ENCODE data around the gene HTR3B.

The HTR3B gene

GRCh38 chr11:113991170-113991569 is 86.6 kb downstream of the HTR3B start:
- no peak overlapping the region for H2BK12ac ChIP-seq (ENCODE audit: low read length)
- H3K36me3 ChIP-seq (replicated peaks in 1 of 2; ENCODE audit: control insufficient read depth in 2 of 2, insufficient read depth in 2 of 2, low read length in 2 of 2) = no peaks in the 10 kb centered on the region
- no peak overlapping the region for H4K91ac ChIP-seq (ENCODE audit: low read depth, low read length, poor library complexity)
- H3K79me1 ChIP-seq (ENCODE audit: low read depth, low read length) = no peaks in the 10 kb centered on the region
- no peak overlapping the region for H3K4me3 ChIP-seq (ENCODE audit: low read length in 2 of 2)
- peak; percentile 73 for DNase-seq (ENCODE audit: low spot score)
- no peak overlapping the region for H2AK5ac ChIP-seq (ENCODE audit: low read depth, low read length)
- H3K27me3 ChIP-seq (ENCODE audit: control insufficient read depth in 3 of 3, insufficient read depth in 3 of 3, low read depth in 1 of 3, low read length in 3 of 3) = peaks cover 0 to 11% (median 0%) of the 10 kb centered on the region in 3 experiments
- no peak overlapping the region for H2BK15ac ChIP-seq (ENCODE audit: low read length)
- H3K9me3 ChIP-seq (replicated peaks in 1 of 2; ENCODE audit: control insufficient read depth in 2 of 2, insufficient read depth in 1 of 2, low read depth in 1 of 2, low read length in 2 of 2) = no peaks in the 10 kb centered on the region
- H4K8ac ChIP-seq (ENCODE audit: low read depth, low read length) = no peak overlapping the region
- no CpG with 5 or more reads among the region's 4 CpGs for WGBS, 2 donors (ENCODE audit: extremely low coverage in 2 of 2, insufficient read length in 2 of 2, insufficient replicate concordance in 1 of 2)
- no peak overlapping the region for H2AFZ ChIP-seq (ENCODE audit: low read length)
- no peak overlapping the region for H3K9ac ChIP-seq (ENCODE audit: low read depth, low read length, poor library complexity)
- no peak overlapping the region for H3K4me2 ChIP-seq (ENCODE audit: insufficient read depth, low read length, poor library complexity, severe bottlenecking)
- H3K4ac ChIP-seq (ENCODE audit: low read length) = no peak overlapping the region
- H2BK120ac ChIP-seq (ENCODE audit: low read depth, low read length) = no peak overlapping the region
- H3K18ac ChIP-seq (ENCODE audit: low read length) = no peak overlapping the region
- no peak overlapping the region for H3K27ac ChIP-seq (replicated peaks; ENCODE audit: low read length)
- H3K4me1 ChIP-seq (ENCODE audit: control insufficient read depth in 2 of 2, insufficient read depth in 1 of 2, low read depth in 1 of 2, low read length in 2 of 2) = peaks cover 0 to 22% of the 10 kb centered on the region in 2 donors
- no peak overlapping the region for H3K23ac ChIP-seq (ENCODE audit: low read depth, low read length, poor library complexity)
- H2BK5ac ChIP-seq (ENCODE audit: low read length) = no peak overlapping the region
- no peak overlapping the region for H3K14ac ChIP-seq (ENCODE audit: low read length)

GRCh38 chr11:113991718-113992458 is 87.3 kb downstream of the HTR3B start:
- Histone ChIP-seq H3K36me3 (replicated peaks in 1 of 2; ENCODE audit: control insufficient read depth in 2 of 2, insufficient read depth in 2 of 2, low read length in 2 of 2) (no peaks in the 10 kb centered on the region), H3K14ac (ENCODE audit: low read length) (no peak overlapping the region), H2BK15ac (ENCODE audit: low read length) (no peak overlapping the region), H4K8ac (ENCODE audit: low read depth, low read length) (no peak overlapping the region), H2AFZ (ENCODE audit: low read length) (no peak overlapping the region), H3K27me3 (ENCODE audit: control insufficient read depth in 3 of 3, insufficient read depth in 3 of 3, low read depth in 1 of 3, low read length in 3 of 3) (peaks cover 0 to 6% (median 0%) of the 10 kb centered on the region in 3 experiments), H3K4me3 (ENCODE audit: low read length in 2 of 2) (no peak overlapping the region), H3K4ac (ENCODE audit: low read length) (no peak overlapping the region), H2BK12ac (ENCODE audit: low read length) (no peak overlapping the region), H4K91ac (ENCODE audit: low read depth, low read length, poor library complexity) (no peak overlapping the region), H2AK5ac (ENCODE audit: low read depth, low read length) (no peak overlapping the region), H3K4me2 (ENCODE audit: insufficient read depth, low read length, poor library complexity, severe bottlenecking) (no peak overlapping the region), H3K18ac (ENCODE audit: low read length) (no peak overlapping the region), H3K27ac (replicated peaks; ENCODE audit: low read length) (peak overlapping the region; percentile 4), H3K9ac (ENCODE audit: low read depth, low read length, poor library complexity) (no peak overlapping the region), H3K79me1 (ENCODE audit: low read depth, low read length) (no peaks in the 10 kb centered on the region), H2BK5ac (ENCODE audit: low read length) (no peak overlapping the region), H2BK120ac (ENCODE audit: low read depth, low read length) (no peak overlapping the region), H3K23ac (ENCODE audit: low read depth, low read length, poor library complexity) (no peak overlapping the region), H3K9me3 (replicated peaks in 1 of 2; ENCODE audit: control insufficient read depth in 2 of 2, insufficient read depth in 1 of 2, low read depth in 1 of 2, low read length in 2 of 2) (no peaks in the 10 kb centered on the region), H3K4me1 (ENCODE audit: control insufficient read depth in 2 of 2, insufficient read depth in 1 of 2, low read depth in 1 of 2, low read length in 2 of 2) (peaks cover 0 to 22% of the 10 kb centered on the region in 2 donors)
- DNase-seq (ENCODE audit: low spot score) = no peak
- WGBS, 2 donors (ENCODE audit: extremely low coverage in 2 of 2, insufficient read length in 2 of 2, insufficient replicate concordance in 1 of 2) = no CpG with 5 or more reads among the region's 7 CpGs

GRCh38 chr11:113992459-113993110 is 88.0 kb downstream of the HTR3B start:
- no peak overlapping the region for H3K14ac ChIP-seq (ENCODE audit: low read length)
- H3K9ac ChIP-seq (ENCODE audit: low read depth, low read length, poor library complexity) = no peak overlapping the region
- H3K18ac ChIP-seq (ENCODE audit: low read length) = peak overlapping the region; percentile 6
- no peak overlapping the region for H2BK15ac ChIP-seq (ENCODE audit: low read length)
- H2BK12ac ChIP-seq (ENCODE audit: low read length) = no peak overlapping the region
- H2AK5ac ChIP-seq (ENCODE audit: low read depth, low read length) = no peak overlapping the region
- H3K4me2 ChIP-seq (ENCODE audit: insufficient read depth, low read length, poor library complexity, severe bottlenecking) = no peak overlapping the region
- H3K23ac ChIP-seq (ENCODE audit: low read depth, low read length, poor library complexity) = no peak overlapping the region
- H4K91ac ChIP-seq (ENCODE audit: low read depth, low read length, poor library complexity) = no peak overlapping the region
- H2BK5ac ChIP-seq (ENCODE audit: low read length) = no peak overlapping the region
- H3K4me1 ChIP-seq (ENCODE audit: control insufficient read depth in 2 of 2, insufficient read depth in 1 of 2, low read depth in 1 of 2, low read length in 2 of 2) = peaks cover 0 to 22% of the 10 kb centered on the region in 2 donors
- no peak overlapping the region for H4K8ac ChIP-seq (ENCODE audit: low read depth, low read length)
- peak; percentile 48 for DNase-seq (ENCODE audit: low spot score)
- no peaks in the 10 kb centered on the region for H3K79me1 ChIP-seq (ENCODE audit: low read depth, low read length)
- no CpG with 5 or more reads among the region's 7 CpGs for WGBS, 2 donors (ENCODE audit: extremely low coverage in 2 of 2, insufficient read length in 2 of 2, insufficient replicate concordance in 1 of 2)
- no peaks in the 10 kb centered on the region for H3K9me3 ChIP-seq (replicated peaks in 1 of 2; ENCODE audit: control insufficient read depth in 2 of 2, insufficient read depth in 1 of 2, low read depth in 1 of 2, low read length in 2 of 2)
- H3K36me3 ChIP-seq (replicated peaks in 1 of 2; ENCODE audit: control insufficient read depth in 2 of 2, insufficient read depth in 2 of 2, low read length in 2 of 2) = no peaks in the 10 kb centered on the region
- H3K27me3 ChIP-seq (ENCODE audit: control insufficient read depth in 3 of 3, insufficient read depth in 3 of 3, low read depth in 1 of 3, low read length in 3 of 3) = peaks cover 0 to 6% (median 0%) of the 10 kb centered on the region in 3 experiments
- H3K27ac ChIP-seq (replicated peaks; ENCODE audit: low read length) = peak overlapping the region; percentile 4
- no peak overlapping the region for H2AFZ ChIP-seq (ENCODE audit: low read length)
- H3K4ac ChIP-seq (ENCODE audit: low read length) = no peak overlapping the region
- H2BK120ac ChIP-seq (ENCODE audit: low read depth, low read length) = no peak overlapping the region
- no peak overlapping the region for H3K4me3 ChIP-seq (ENCODE audit: low read length in 2 of 2)
